Measurements from ENCODE around the gene PTPRN2.
"Not testable (repeated sequence)": the region's sequence is repeated elsewhere in the genome, so short reads cannot be mapped to it uniquely, and the experiment has no call there.

Gene PTPRN2

GRCh38 chr7:158209435-158209834, 378.2 kb downstream of the PTPRN2 start:
- DNase-seq (ENCODE audit: low read depth) = no peak
- H3K4me3 ChIP-seq (ENCODE audit: low read depth, low read length) = no peak overlapping the region
- TF ChIP-seq CTCF (IDR thresholded peaks at IDR 0.05; ENCODE audit: low read depth, low read length, missing control alignments) = no peak

GRCh38 chr7:158206341-158206740, 381.3 kb downstream of the PTPRN2 start:
- H3K4me3 ChIP-seq (ENCODE audit: low read depth, low read length) = no peak overlapping the region
- DNase-seq (ENCODE audit: low read depth) = no peak
- no peak for TF ChIP-seq CTCF (IDR thresholded peaks at IDR 0.05; ENCODE audit: low read depth, low read length, missing control alignments)

- TF ChIP-seq CTCF (IDR thresholded peaks at IDR 0.05; ENCODE audit: low read depth, low read length, missing control alignments) = no peak
Observed at GRCh38 chr7:158204453-158204852, 383.2 kb downstream of the PTPRN2 start.

GRCh38 chr7:158203948-158204347, 383.7 kb downstream of the PTPRN2 start:
- H3K4me3 ChIP-seq (ENCODE audit: low read depth, low read length) = not testable (repeated sequence)

More at GRCh38 chr7:158204453-158204852, 383.2 kb downstream of the PTPRN2 start:
- H3K4me3 ChIP-seq (ENCODE audit: low read depth, low read length) = no peak overlapping the region
- DNase-seq (ENCODE audit: low read depth) = no peak

GRCh38 chr7:158194365-158194900, 393.2 kb downstream of the PTPRN2 start:
- no peak for DNase-seq (ENCODE audit: low read depth)
- no peak for TF ChIP-seq CTCF (IDR thresholded peaks at IDR 0.05; ENCODE audit: low read depth, low read length, missing control alignments)
- H3K4me3 ChIP-seq (ENCODE audit: low read depth, low read length) = no peak overlapping the region

More at GRCh38 chr7:158203948-158204347, 383.7 kb downstream of the PTPRN2 start:
- not testable (repeated sequence) for DNase-seq (ENCODE audit: low read depth)

GRCh38 chr7:158193446-158193845, 394.2 kb downstream of the PTPRN2 start:
- DNase-seq (ENCODE audit: low read depth) = no peak
- no peak for TF ChIP-seq CTCF (IDR thresholded peaks at IDR 0.05; ENCODE audit: low read depth, low read length, missing control alignments)
- no peak overlapping the region for H3K4me3 ChIP-seq (ENCODE audit: low read depth, low read length)

GRCh38 chr7:158192956-158193355, 394.7 kb downstream of the PTPRN2 start:
- H3K4me3 ChIP-seq (ENCODE audit: low read depth, low read length) = no peak overlapping the region
- TF ChIP-seq CTCF (IDR thresholded peaks at IDR 0.05; ENCODE audit: low read depth, low read length, missing control alignments) = no peak
- no peak for DNase-seq (ENCODE audit: low read depth)
